Skeletal muscle satellite cell (primary cell): ENCODE data around the gene ATAD1.
"Not testable (repeated sequence)": the region's sequence is repeated elsewhere in the genome, so short reads cannot be mapped to it uniquely, and the experiment has no call there.

Experiments used
- H3K27me3 ChIP-seq: 2 replicates; pipeline ENCODE4 v1.7.0; 2013; ENCODE audit warnings: low read length; ENCODE audit not compliant: control insufficient read depth, insufficient read depth
- H3K36me3 ChIP-seq: 2 replicates; pipeline ENCODE4 v1.7.0; 2013; ENCODE audit warnings: mild to moderate bottlenecking, control low read depth, low read length; ENCODE audit not compliant: insufficient read depth
- H3K4me1 ChIP-seq: 2 replicates; pipeline ENCODE4 v1.7.0; 2013; ENCODE audit warnings: low read length; ENCODE audit not compliant: control insufficient read depth, insufficient read depth
- H3K4me2 ChIP-seq: 2 replicates; pipeline ENCODE4 v1.7.0; 2013; ENCODE audit warnings: mild to moderate bottlenecking, low read length
- H3K4me3 ChIP-seq: 2 replicates; pipeline ENCODE4 v1.7.0; 2013; ENCODE audit warnings: low read length
- H3K9ac ChIP-seq: 2 replicates; pipeline ENCODE4 v1.7.0; 2013; ENCODE audit warnings: mild to moderate bottlenecking, low read depth, low read length, moderate library complexity
- H3K9me3 ChIP-seq: replicated peaks from 2 replicates; pipeline ENCODE4 v1.7.0; 2013; ENCODE audit warnings: mild to moderate bottlenecking, control low read depth, low read length

The ATAD1 gene

DNA sequence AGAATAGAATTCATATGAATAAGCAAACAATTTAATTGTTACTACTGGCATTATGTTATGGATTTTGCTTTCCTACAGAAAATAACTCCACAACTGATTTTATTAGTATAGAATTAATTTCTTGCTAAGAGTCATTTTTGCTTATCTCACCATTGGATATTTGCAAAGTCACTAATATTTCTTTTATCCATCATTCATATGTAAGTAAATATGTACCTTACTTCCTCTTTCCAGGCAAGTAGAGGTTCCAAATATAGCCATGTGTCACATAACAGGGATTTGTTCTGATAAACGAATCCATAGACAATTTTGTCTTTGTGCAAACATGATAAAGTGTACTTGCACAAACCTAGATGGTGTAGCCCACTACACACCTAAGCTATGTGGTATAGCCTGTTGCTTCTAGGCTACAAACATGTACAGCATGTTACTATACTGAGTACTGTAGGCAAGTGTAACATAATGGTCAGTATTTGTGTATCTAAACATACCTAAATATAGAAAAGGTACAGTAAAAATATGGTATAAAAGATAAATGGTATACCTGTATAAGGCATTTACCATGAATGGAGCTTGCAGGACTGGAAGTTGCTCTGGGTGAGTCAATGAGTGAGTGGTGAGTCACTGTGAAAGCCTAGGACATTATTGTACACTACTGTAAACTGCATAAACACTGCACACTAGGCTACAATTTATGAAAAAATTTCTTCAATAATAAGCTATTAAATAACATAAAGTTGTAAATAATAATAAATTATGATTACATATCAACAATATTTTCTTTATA is 27.0 kb upstream of the ATAD1 start:
- H3K4me2 ChIP-seq: no peak overlapping the region
- no peak overlapping the region for H3K4me3 ChIP-seq
- peaks cover 22% of the 10 kb centered on the region for H3K4me1 ChIP-seq
- H3K27me3 ChIP-seq: no peaks in the 10 kb centered on the region
- no peak overlapping the region for H3K9ac ChIP-seq
- H3K9me3 ChIP-seq: no peaks in the 10 kb centered on the region
- no peaks in the 10 kb centered on the region for H3K36me3 ChIP-seq

DNA sequence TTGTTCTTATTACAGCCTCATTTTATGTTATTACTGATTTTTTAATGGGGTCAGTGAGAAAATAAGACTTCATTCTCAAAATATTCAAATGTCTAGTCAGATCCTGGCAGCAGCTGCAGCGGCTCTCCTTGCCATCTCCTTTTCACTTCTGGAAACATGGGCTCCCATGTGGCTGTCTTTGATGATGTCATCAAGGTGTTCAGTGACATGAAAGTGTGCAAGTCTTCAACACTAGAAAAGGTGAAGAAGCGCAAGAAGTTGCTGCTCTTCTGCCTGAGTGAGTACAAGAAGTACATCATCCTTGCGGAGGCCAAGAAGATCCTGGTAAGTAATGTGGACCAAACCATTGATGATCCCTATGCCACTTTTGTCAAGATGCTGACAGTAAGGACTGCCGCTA is 25.7 kb upstream of the ATAD1 start:
- Histone ChIP-seq H3K36me3 (no peaks in the 10 kb centered on the region), H3K9ac (no peak overlapping the region), H3K4me3 (no peak overlapping the region), H3K4me1 (peaks cover 22% of the 10 kb centered on the region), H3K4me2 (no peak overlapping the region), H3K27me3 (no peaks in the 10 kb centered on the region), H3K9me3 (no peaks in the 10 kb centered on the region)

DNA sequence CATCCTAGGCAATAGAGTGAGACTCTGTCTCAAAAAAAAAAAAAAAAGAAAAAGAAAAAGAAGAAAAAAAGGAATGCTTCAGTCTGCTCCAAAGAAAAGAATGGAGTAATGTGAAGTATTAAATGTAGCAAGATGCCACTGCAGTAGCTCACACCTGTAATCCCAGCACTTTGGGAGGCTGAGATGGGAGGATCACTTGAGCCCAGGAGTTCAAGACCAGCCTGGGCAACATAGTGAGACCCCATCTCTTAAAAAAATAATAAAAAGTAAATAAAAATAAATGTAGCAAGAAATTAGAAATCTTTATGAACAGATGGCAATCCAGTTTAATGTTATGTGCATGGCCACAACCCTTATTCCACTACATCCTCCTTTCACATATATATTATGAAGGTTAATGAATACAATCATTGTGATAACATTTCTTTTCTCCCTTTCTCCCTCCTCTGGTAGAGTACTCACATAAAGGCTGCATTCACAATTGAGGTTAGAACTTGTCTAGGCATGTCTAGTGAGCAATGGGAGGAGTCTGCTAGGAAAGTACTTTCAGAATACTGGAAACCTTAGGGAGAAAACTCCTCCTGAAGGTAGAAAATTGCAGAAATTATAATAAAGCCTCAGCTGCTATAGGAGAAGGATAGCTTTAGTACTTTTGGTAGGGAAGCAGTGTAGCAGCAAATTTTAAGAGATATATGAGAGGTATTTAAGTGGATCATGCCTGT is 24.9 kb upstream of the ATAD1 start:
- no peak overlapping the region for H3K9ac ChIP-seq
- H3K4me3 ChIP-seq: no peak overlapping the region
- H3K4me1 ChIP-seq: peaks cover 22% of the 10 kb centered on the region
- no peaks in the 10 kb centered on the region for H3K27me3 ChIP-seq
- no peaks in the 10 kb centered on the region for H3K9me3 ChIP-seq
- no peak overlapping the region for H3K4me2 ChIP-seq
- H3K36me3 ChIP-seq: no peaks in the 10 kb centered on the region

DNA sequence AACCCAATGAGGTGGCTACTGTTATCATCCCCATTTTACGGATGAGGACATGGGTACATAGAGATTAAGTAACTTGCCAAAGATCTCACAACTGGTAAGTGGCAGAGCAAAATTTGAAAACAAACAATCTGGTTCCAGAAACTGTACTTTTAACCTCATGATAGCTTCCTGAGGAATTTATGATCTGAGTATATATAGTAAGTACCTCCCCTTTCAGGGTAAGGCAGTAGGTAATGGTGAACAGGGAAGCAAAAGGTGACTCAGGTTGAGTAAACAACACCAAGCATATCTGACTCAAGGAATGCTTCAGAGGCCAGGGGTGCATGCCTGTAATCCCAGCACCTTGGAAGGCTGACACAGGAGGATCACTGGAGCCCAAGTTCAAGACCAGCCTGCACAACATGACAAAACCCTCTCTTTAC is 24.2 kb upstream of the ATAD1 start:
- H3K4me1 ChIP-seq: peaks cover 22% of the 10 kb centered on the region
- no peaks in the 10 kb centered on the region for H3K27me3 ChIP-seq
- H3K9me3 ChIP-seq: no peaks in the 10 kb centered on the region
- no peak overlapping the region for H3K9ac ChIP-seq
- no peaks in the 10 kb centered on the region for H3K36me3 ChIP-seq
- no peak overlapping the region for H3K4me3 ChIP-seq
- no peak overlapping the region for H3K4me2 ChIP-seq

DNA sequence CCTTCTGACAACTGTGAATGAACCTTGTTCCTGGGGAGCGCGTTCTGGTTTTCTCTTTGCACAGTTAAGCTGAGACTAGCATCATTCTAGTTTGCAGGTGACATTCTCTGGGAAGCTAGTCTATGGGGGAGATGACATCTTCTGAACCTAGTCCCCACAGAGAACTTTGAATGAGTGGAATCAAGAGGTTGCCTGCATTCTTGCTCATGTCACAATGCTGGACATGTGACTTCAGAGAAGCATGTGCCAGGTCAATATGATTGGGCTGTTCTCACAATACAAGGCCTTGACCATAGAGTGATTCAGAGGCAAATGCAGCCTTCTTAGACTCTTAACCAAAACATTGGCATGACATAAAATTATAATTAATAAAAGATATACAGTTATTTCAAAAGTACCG is 23.2 kb upstream of the ATAD1 start:
- Histone ChIP-seq H3K27me3 (no peaks in the 10 kb centered on the region), H3K36me3 (no peaks in the 10 kb centered on the region), H3K9ac (no peak overlapping the region), H3K9me3 (no peaks in the 10 kb centered on the region), H3K4me2 (no peak overlapping the region), H3K4me3 (no peak overlapping the region), H3K4me1 (peaks cover 20% of the 10 kb centered on the region)

DNA sequence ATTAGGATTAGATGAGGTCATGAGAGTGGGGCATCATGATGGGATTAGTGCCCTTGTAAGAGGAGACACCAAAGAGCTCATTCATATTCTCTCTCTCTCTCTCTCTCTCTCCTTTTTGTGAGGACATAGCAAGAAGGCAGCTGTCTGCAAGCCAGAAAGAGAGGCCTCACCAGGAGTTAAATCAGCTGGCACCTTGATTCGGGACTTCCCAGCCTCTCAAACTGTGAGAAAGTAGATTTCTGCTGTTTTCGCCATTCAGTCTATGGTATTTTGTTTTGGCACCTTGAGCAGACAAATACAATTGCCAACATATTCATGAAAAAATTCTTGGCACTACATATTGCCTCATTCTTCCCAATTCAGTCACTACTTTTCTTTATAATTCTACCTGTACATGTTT is 20.6 kb upstream of the ATAD1 start:
- H3K4me1 ChIP-seq: peaks cover 12% of the 10 kb centered on the region
- H3K9ac ChIP-seq: no peak overlapping the region
- H3K9me3 ChIP-seq: no peaks in the 10 kb centered on the region
- H3K4me2 ChIP-seq: no peak overlapping the region
- H3K4me3 ChIP-seq: no peak overlapping the region
- no peaks in the 10 kb centered on the region for H3K36me3 ChIP-seq
- no peaks in the 10 kb centered on the region for H3K27me3 ChIP-seq

DNA sequence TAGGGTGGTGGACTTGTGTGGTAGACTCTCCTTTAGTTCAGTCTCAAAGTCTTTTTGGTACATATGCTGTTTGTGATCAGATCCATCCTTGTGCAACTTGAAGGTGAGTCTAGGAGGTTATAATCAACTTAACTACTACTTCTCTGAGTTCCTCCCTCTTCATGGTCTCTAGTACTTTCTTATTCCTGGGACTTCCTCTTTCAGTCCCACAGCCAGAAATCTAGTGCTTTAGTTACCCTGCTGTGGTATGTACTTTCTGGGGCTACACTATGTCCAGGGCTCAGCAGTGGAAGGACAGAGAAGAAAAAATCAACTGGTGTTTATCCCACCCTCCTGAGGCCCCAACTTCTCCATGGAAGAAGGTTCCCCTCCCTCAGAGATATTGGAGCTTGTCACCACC is 19.4 kb upstream of the ATAD1 start:
- Histone ChIP-seq H3K27me3 (no peaks in the 10 kb centered on the region), H3K4me2 (no peak overlapping the region), H3K36me3 (no peaks in the 10 kb centered on the region), H3K4me1 (peaks cover 3% of the 10 kb centered on the region), H3K9me3 (no peaks in the 10 kb centered on the region), H3K4me3 (no peak overlapping the region), H3K9ac (no peak overlapping the region)

DNA sequence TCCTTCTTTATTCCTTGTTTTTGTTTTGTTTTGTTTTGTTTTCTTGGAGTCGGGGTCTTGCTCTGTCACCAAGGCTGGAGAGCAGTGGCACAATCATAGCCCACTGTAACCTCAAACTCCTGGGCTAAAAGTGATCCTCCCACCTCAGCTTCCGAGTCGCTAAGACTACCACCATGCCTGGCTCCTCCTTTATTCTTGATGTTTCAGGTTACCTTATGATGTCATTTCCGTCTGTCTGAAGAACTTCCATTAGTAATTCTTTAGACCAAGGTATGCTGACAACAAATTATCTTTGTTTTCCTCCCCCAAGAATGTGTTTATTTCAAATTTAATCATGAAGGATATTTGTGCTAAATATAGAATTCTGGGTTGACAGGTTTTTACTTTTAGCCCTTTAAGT is 18.1 kb upstream of the ATAD1 start:
- H3K4me1 ChIP-seq: no peaks in the 10 kb centered on the region
- no peak overlapping the region for H3K4me2 ChIP-seq
- no peaks in the 10 kb centered on the region for H3K27me3 ChIP-seq
- H3K9me3 ChIP-seq: no peaks in the 10 kb centered on the region
- H3K36me3 ChIP-seq: no peaks in the 10 kb centered on the region
- no peak overlapping the region for H3K9ac ChIP-seq
- H3K4me3 ChIP-seq: no peak overlapping the region

DNA sequence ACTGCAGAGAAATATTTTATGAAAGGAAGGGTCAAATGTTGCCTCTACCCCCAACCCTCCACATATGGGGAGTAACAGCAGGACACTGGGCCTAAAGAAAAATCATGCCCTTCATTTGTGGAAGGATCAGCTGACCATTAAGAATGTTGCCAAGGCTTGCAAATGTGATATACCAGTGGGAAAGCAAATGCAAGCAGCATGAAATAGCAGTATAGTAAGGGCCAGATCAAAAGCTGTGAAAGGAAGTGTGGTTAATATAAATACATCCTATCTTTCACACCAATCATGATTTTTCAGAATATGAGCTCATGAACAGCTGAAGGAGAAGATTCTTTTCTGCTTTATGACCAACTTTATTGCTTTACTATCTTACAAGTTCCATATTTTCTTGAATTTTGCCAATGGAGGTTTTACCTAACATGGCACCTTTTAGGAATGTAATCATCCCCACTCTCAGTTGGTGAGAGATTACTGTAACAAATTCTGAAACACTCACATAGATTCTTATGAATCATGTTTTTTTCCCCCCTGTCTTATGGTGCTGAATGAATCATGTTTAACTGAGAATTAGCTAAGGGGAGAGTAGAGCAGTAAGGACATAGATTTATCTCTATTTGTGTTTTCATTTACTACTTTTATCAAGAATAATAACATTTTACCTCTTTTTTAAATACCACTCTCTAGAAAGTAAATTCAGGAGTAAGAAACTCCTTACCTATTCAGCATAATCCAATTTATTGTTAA is 12.1 kb upstream of the ATAD1 start:
- Histone ChIP-seq H3K27me3 (no peaks in the 10 kb centered on the region), H3K9me3 (no peaks in the 10 kb centered on the region), H3K4me1 (no peaks in the 10 kb centered on the region), H3K4me3 (no peak overlapping the region), H3K4me2 (no peak overlapping the region), H3K9ac (no peak overlapping the region), H3K36me3 (no peaks in the 10 kb centered on the region)

DNA sequence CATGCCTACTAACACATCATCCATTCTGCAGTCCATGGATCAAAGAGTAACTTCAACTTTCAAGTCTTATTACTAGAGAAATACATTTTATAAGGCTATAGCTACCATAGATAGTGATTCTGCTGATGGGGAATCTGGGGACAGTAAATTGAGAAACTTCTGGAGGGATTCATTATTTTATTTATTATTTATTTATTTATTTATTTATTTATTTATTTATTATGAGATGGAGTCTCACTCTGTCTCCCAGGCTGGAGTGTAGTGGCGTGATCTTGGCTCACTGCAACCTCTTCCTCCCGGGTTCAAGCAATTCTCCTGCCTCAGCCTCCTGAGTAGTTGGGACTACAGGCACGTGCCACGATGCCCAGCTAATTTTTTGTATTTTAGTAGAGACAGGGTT is 11.0 kb upstream of the ATAD1 start:
- H3K36me3 ChIP-seq, H3K4me3 ChIP-seq, H3K9me3 ChIP-seq, H3K27me3 ChIP-seq, H3K9ac ChIP-seq, H3K4me1 ChIP-seq, H3K4me2 ChIP-seq: not testable (repeated sequence)

DNA sequence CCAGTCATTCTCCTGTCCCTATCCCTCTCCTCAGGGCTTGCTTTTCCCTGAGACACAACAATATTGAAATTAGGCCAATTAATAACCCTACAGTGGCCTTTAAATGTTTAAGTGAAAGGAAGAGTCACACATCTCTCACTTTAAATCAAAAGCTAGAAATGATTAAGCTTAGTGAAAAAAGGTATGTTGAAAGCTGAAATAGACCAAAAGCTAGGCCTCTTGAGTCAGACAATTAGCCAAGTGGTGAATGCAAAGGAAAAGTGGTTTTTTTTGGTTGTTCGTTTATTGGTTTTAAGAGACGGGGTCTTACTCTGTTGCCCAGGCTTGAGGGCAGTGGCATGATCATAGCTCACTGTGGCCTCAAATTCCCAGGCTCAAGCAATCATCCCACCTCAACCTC is 9.7 kb upstream of the ATAD1 start:
- H3K36me3 ChIP-seq: no peaks in the 10 kb centered on the region
- H3K9ac ChIP-seq: no peak overlapping the region
- no peaks in the 10 kb centered on the region for H3K9me3 ChIP-seq
- no peak overlapping the region for H3K4me2 ChIP-seq
- H3K4me1 ChIP-seq: no peaks in the 10 kb centered on the region
- no peaks in the 10 kb centered on the region for H3K27me3 ChIP-seq
- no peak overlapping the region for H3K4me3 ChIP-seq
